Superior temporal gyrus (tissue), 1 donor: ENCODE measurements around the gene AKTIP.
"Not testable (repeated sequence)": the region's sequence is repeated elsewhere in the genome, so short reads cannot be mapped to it uniquely, and the experiment has no call there.

Source experiments
- DNase-seq: peaks from one replicate; pipeline ENCODE4 v3.0.0-alpha.2; 2016; ENCODE audit errors: extremely low spot score

The AKTIP gene

DNA sequence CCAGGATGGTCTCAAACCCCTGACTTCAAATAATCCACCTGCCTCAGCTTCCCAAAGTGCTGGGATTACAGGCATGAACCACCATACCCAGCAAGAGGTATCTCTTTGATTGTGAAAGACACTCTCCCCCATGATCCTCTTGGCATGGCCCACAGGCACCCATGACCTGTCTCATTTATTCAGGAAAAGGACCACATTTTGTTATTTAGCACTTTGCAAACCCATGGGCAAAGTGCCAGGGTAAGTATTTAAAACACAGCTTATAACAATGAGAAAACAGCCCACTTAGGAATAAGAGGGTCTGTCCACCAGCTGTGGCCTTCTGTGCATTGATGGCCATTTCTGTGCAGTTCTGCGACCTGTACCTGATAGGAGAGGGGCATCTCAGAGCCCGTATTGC lies 12.8 kb upstream of the AKTIP start:
- DNase-seq = no peak

DNA sequence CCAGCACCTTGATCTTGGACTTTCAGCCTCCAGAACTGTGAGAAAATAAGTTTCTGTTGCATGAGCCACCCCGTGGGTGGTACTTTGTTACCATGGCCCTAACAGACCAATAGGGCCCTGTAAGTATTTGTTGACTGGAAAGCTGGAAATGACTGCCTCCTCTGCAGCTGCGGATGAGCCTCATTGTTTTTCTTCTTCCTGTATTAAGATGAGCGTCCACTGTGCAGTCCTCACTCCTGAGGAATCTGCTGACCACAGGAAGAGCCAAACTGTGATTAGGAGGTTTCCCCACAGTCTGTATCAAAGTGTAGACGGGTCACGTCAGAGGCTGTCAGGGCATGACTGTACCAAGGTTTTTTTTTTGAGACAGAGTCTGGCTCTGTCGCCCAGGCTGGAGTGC lies 12.2 kb upstream of the AKTIP start:
- no peak for DNase-seq

DNA sequence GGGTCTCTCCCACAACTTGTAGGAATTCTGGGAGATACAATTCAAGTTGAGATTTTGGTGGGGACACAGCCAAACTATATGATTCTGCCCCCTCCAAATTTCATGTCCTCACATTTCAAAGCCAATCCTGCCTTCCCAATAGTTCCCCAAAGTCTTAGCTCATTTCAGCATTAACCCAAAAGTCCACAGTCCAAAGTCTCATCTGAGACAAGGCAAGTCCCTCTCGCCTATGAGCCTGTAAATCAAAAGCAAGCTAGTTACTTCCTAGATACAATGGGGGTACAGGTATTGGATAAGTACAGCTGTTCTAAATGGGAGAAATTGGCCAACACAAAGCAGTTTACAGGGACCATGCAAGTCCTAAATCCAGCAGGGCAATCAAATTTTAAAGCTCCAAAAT lies 9.8 kb upstream of the AKTIP start:
- DNase-seq = not testable (repeated sequence)

DNA sequence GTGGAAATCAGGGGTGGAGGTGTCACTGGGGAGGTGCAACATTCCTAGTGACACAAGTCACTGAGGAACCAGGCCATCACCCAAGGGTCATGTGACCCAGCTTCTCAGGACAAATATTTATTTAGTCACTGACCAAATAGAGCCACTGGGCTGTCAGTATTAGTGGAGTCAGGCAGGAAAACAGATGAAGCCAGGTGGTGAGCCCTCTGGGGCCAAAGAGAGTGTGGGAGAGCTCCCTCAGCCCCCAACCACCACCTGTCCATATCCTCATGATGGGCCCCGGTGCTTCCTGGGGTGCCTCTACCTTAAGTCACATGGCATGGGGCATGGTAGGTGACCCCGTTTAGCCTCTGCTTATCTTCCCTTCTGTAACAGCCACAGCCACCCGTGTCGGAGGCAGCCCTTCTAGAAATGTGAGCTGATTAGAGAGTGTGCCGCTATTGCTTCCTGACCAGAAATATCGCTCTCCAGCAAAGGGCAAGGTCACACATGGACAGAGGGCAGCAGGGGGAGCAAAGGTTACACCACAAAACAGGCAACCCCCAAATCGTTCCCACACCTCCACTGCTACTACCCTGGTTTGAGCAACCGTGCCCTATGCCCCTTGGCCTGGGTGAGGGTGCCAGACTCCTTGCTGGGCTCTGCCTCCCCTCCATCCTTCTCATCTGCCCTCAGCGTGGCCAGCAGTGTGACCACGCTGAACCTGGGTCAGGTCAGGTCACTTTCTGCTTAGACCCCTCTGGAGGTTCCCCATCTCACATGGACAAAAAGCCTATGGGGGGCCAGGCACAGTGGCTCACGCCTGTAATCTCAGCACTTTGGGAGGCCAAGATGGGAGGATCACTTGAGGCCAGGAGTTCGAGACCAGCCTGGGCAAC lies 8.6 kb upstream of the AKTIP start:
- DNase-seq = no peak

DNA sequence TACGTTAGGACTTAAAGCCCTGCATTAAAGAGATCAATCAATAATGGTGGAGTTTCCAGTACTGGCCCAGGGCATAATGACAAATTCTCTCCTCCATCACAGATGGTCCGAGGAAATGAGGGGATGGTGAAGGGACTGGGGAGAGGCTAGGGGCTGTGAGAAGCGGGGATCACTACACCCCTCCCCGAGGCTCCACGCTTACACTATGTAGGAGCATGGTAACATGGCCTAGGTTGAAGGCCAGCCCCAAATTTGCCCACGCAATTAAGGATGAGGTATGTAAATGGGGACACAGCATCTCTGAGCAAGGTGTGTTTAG lies 8.0 kb upstream of the AKTIP start:
- DNase-seq = no peak

DNA sequence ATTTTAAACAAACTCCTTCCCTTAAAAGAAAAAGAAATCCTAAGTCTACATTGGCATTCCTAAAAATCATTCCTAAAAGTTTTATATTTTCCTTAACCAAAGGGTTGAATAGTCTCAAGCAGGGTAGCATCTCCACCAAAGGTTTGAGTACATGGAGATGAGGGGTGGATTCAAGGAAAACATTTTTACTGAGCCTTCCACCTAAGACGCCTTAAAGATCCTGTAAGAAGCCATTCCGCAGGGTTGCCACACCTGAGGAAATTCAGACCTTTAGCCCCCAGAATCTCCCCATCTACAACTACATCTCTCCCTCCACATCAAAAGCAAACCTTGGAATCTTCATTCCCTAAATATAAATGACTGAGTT lies 7.7 kb upstream of the AKTIP start:
- no peak for DNase-seq

DNA sequence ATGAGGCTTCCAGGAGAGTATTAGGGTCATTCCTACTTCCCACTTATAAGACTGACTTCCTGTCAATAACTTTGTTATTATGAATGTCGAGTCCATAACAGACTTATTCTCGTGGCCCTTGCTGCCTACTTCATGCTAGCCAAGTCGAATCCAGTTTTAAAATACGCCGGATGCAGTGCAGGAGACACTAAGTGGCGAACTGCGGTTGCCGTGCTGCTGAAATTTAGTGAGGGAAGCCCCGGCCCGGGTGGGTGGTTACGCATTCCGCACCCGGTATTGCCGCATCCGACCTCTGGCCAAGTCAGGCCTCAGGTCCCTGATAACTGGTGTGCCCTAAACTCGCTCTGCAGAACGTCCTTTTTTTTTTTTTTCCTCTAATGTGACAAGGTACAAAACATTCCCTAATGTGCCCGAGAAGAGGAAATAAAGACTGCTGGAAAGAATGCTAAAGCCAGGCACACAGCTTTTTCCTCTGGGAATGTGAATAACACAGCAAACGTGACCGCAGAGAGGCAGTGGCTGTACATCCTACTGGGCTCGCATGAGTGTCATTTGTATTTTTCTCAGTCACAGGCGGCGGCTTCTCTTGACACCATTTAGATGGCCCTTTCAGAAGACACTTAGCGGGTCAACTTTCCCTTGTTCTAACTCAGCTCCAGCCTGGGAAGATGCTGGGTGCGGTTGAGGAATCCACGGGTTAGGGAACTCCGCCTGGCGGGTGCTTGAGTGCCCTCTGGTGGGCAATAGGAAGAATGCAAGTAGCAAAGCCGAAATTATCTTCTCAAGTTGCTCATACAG lies 7.1 kb upstream of the AKTIP start:
- DNase-seq = peak; percentile 87

DNA sequence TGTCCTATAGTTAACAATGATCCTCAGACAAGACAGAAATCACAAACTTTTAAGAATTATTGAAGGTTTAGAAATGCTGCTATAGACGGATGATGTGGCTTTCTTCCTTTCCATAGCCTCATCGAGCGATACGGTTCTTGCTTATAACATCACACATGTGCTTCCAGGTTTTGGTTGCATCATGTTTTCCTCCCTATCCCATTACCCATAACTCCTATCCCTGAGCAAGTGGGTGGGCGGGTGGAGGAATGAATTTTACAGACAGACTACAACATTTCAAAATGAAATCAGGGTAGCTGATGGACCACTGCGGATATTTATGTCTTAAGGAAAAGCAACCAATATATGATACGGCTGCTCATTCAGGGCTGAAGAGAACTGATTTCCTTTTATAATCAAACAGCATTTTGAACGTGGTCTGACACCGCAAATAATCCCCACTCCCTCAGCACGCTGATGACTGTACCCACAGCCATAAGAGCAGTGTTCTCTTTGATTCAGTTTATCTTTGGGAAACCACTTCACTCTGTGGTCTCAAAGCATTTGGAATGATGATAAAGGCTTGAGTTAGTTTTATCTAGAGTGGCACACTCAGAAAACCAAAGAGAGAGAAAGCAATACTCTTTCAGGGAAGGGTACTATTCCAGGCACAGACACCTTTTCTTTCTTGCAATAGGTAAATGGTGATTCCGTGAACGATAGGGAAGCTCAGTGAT lies 4.6 kb upstream of the AKTIP start:
- DNase-seq = no peak

DNA sequence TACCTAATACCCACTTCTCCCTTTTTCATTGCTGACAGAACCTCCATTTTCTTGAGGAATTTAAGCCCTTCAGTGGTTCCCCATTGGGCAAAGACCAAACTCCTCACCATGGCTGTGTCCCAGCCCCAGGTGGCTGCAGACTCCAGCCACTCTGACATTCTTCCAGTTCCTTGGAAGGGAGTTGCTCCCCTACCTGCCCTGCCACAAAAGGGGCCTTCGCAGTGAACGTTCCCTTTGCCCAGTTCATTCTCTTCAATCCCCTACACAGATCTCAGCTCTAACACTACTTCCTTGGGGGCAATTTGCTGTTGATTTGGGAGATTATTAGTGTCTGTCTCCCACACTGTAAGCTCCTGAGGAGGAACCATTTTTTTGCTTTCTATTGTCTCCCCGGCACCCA lies 3.2 kb upstream of the AKTIP start:
- no peak for DNase-seq

DNA sequence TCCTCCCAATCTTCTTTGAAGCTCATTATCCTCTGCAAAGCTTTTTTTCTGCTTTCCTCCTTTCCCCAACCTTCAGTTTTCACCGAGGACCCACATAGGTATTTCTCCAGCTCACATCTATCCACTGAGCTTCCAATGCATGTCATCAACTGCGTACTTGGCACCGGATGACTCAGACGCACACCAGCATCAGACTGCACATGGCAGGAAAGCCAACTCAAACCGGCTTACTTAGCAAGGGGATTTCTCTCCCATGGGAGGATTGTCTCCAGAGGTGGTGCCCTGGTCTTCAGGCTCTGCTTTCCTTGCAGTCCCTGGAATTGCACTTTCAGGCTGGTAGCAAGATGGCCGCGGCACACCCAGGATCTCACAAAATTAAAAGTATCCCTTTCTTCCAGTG lies 1.7 kb upstream of the AKTIP start:
- DNase-seq = no peak

DNA sequence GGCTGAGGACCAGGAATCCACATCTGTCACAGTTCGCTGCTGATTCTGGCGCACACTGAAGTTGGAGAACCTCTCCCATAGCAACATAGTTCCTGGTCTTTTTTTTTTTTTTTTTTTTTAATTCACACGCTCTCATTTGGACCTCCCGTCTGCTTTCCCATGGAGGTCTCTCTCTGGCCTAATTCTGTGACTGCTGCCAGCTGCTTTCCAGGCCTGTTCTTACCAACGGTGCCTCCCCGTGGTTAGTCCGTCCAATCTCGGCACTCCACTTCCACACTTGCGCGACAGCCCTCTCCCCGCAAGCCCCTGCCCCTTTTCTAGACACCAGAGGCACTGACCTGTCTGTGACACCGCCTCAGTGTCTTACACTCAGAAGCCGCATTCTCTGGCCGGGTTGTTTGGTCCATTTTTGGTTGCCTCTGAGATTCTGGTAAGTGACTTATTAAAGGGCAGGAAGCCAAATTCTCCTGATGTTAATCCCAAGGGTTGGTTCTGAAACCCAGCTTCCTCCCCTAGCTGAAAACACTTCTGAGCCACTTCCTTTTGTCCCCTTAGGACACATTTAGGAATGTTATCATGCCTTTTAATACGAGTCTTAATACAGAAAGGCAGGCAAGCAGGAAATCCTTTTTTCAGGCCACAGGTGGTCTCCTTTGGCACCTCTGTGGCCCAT lies 1.1 kb upstream of the AKTIP start:
- peak; percentile 49 for DNase-seq

DNA sequence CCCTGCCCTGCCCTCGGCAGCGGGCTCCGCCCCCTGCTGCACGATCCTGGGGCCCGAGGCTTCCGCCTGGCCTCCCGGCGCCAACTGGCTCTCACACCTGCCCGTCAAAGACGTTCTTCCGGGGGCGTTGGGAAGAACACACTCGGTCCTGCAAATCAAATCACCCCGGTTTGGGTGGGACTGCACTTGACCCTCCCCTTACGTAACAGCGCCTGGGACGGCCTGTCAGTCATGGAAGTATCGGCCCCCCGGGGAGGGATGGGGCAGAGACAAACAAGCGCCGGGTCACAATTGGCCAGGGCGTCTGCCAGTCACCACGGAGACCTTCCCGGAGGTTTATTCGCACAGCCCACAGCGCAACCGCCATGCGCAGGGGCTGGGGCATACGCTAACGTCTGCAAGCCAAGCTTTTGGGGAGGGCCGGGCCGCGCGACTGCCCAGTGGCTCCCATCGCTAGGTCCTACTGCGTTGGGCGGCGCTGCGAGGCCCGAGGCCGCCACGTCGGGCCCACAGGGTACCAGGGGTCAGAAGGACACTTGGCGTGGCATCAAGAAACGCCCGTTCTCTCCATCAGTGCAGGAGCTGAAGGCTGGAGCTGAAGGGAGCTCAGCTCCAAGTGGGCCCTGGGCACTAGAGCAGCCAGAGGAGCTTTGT lies 388 bp upstream of the AKTIP start:
- DNase-seq = peak; percentile 100

DNA sequence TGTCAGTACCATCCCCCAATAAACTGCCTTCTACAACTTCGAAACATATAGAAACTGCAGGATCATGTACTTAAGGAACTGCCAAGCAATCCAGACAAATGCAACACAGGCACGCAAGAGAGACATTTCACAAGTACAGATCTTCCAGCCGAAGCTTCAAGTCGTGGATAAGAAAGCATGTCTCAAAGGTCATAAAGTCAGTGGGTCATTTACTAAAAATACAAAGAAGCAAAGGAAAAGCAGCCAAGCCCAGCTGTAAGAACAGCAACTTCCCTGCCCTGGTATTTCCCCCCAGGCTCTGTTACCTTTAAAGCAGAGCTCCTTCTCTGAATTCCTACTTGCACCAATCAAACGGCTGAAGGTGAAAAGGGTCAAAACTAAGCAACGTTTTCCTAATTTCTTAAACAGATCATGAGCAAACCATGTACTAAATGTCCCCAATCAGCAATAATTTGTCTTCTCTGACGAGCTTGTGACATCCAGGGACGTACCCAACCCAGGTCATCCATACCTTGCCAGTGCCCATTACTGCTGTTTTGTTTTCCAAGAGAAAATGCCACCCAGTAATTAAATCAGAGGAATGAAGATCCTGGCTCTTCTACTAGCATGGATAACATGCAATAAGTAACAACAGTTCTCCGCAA lies 1.7 kb downstream of the AKTIP start:
- no peak for DNase-seq

DNA sequence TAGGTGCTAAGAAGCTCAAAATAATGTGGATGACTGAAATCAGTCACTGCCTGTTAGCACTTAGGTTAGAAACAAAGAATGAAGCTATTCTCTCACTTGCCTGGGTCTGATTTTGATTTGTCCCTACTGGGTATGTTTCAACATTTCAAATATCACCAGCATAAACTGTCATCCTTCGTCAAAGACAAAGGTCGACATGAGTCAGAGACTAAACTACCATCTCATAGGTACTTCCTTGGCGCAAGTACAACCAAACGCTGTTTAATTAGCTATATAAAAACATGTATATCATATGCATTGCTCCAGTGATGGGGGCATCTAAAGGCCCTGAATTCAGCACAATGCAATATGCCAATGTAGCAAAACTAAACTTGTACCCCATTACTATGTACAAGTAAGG lies 4.0 kb downstream of the AKTIP start:
- no peak for DNase-seq

DNA sequence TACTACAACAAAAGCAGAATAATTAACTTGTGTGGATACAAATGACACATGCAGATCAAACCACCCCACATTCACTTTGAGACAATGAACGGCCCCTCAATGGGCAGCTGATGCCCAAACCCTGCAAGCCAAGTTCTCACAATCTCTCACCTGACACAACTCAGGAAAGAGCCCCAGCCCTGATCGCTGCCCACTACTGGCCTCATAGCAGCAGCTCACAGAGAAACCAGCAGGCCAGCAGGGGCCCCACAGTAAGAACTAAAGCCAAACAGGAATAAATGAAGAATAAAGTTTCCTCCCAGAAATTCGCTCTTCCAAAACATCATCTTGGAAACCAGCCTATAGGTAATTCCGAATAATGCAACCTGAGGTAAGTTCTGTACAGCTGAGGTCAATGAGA lies 7.7 kb downstream of the AKTIP start:
- no peak for DNase-seq

DNA sequence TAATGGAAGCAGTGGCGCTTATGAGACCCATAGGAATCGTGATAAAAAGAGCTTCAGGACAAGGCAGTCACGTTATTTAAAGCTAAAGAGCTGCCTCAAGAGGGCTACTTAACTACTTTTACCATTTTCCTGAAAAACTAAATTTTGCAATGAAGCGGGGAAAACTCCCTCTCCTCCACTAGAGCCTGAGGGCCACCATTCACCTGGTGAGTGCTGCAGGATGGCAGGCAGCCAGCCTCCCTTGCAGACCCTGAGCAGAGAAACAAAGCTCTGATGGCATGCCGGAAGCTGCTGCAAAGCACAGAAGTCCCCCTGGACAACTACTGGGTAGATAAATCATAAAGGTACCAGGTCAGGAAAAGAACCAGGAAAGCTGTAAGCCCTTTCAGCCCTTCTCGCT lies 8.4 kb downstream of the AKTIP start:
- no peak for DNase-seq

DNA sequence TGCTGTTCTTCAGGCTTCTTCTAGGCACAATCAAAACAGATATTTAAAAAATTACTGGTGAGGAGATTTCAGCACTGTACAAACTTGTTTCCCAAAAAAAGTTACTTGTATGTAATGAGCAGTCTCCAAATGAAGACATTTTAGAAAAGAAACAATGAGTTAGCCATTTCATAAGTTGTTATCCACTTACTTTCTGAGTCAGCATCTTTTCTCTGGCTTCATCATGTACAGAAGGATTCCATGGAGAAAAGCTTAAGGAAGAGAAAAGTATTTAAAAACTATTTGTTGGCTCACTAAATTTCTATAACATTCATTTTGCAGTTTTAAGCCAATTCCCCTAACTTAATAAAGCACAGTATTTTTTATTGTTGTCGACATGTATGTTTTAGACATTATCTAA lies 10.5 kb downstream of the AKTIP start:
- no peak for DNase-seq

DNA sequence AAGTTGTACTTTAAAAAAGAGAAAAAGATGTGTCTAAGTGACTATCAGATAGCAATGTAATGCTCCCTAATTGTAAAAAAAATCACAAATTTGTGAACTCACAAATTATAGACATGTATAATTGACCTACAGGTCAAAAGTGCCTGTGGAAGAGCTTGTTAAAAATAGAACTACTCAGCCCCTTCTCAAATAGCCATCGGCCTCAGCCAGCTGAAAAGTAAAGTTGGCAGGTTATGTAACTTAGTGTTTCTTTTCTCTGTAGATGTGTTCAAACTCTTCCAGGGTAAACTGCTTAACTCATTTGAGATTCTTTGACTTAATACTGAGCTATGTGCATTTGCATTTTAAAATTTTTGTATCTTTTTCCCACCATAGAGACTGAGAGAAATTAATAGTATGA lies 13.3 kb downstream of the AKTIP start:
- DNase-seq = no peak

DNA sequence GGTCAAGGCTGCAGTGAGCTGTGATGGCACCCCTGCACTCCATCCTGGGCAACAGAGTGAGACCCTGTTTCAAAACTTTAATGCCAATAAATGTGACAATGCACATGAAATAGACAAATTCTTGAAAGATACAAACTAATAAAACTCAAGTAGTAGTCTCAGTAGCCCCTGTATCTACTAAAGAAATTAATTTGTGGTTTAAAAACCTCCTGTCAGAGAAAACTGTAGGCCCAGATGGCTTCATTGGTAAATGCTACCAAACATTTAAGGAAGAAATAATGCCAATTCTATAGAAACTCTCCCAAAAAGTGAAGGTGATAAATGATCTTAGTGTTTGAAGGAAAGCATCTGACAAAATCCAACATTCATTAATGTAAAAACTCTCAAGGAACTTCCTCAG lies 16.8 kb downstream of the AKTIP start:
- DNase-seq = no peak

DNA sequence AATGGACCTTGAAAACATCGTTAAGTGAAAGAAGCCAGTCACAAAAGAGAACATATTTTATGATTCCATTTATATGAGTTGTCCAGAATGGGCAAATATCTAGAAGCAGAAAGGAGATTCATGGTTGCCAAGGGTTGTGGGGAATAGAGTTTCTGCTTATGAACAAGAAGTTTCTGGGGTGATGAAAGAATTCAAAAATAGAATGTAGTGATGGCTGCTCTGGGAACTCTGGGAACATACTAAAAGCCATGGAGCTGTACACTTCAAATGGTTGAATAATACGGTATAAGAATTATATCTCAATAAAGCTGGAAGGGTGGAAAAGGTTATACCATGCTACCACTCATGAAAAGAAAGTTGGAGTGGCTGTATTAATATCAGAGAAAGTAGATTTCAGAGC lies 18.5 kb downstream of the AKTIP start:
- no peak for DNase-seq

DNA sequence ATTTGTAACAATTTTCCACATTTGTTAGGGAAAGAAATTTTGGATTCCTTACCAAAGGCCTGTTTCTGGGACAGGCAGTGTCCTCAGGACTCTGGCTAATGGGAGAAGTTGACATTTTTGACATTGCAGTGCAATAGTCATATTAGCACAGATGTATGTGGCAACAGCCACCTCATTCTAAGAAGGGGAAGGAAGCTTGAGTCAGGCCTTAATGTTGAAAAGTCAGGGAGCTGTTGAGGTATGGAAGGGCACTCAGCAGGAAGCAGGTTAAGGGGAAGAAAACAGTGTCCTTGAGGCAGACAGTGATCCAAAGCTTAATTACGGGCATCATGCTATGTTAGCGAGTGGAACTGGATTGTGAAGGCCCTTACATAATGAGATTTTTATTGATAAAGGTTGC lies 20.9 kb downstream of the AKTIP start:
- DNase-seq = no peak
